HCT116 (cell line): ENCODE results near the gene CAPN9. TPM values are rescaled to one million over a fixed set of nuclear protein-coding genes. Genes with fewer than 3 reads are reported as not detected.

Experiments used
- ATAC-seq: fragments of 200-7000 bp; cut with Tn5 transposase; 2 replicates; pipeline ENCODE4 v1.9.1; 2020; ENCODE audit warnings: mild to moderate bottlenecking, moderate library complexity
- BruUV-seq: library from RNA; stranded (reverse); fragments of 400-500 nt; replicated peaks from 2 replicates; lab custom pipeline; 2021; lab: Mats Ljungman, UMichigan
- CTCF ChIA-PET: fragments of 300-600 bp; sonication (Branson Sonifier 250); formaldehyde crosslinking; loops from one replicate; lab custom pipeline; 2021; ENCODE audit warnings: antibody characterized with exemption; lab: Charles Lee
- POLR2A ChIA-PET: fragments of 300-600, 350-600 bp; sonication (Branson Sonifier 250); formaldehyde crosslinking; loops from one replicate; lab custom pipeline; 2021; ENCODE audit warnings: antibody characterized with exemption; lab: Charles Lee
- RAD21 ChIA-PET, 2 experiments: fragments of 300-600 bp; sonication (Branson Sonifier 250); formaldehyde crosslinking; loops; one replicate each; lab custom pipeline; 2023; ENCODE audit warnings: low total read pairs in 2 of 2; ENCODE audit not compliant: uncharacterized antibody in 2 of 2, unreplicated experiment in 2 of 2, low non-redundant PET in 1 of 2; lab: Charles Lee
- DNase-seq: peaks from one replicate; pipeline ENCODE4 v3.0.0-alpha.2; 2010; ENCODE audit warnings: low read depth, low spot score
- H2AFZ ChIP-seq: fragments of 200-600 bp; shearing (Covaris generic), sonication (generic); 2 replicates; pipeline ENCODE4 v1.6.1; 2017; ENCODE audit warnings: low read depth, mixed run types, mixed read lengths, antibody characterized with exemption, low read length; ENCODE audit not compliant: poor library complexity, severe bottlenecking
- H3K27ac ChIP-seq: 2 replicates; pipeline ENCODE4 v1.5.1; 2012; ENCODE audit warnings: low read depth, low read length
- H3K27me3 ChIP-seq: fragments of 200-600 bp; sonication (generic); 2 replicates; pipeline ENCODE4 v1.6.1; 2016; ENCODE audit warnings: mixed run types, low read length, mixed read lengths; ENCODE audit not compliant: insufficient read depth
- H3K36me3 ChIP-seq, 2 experiments: fragments of 200-500 bp in 1 of 2; fragments of 200-600 bp in 1 of 2; sonication (Bioruptor generic) in 1 of 2; sonication (generic) in 1 of 2; 2 replicates each; pipeline versions ENCODE4 v1.5.1 to v1.6.1; 2014 to 2016; ENCODE audit warnings: low read length in 2 of 2, inconsistent platforms in 1 of 2, mixed read lengths in 1 of 2, mixed run types in 1 of 2; ENCODE audit not compliant: insufficient read depth in 2 of 2, control insufficient read depth in 1 of 2
- H3K4me1 ChIP-seq, 2 experiments: fragments of 200-600 bp in 1 of 2; sonication (generic) in 1 of 2; 2 replicates each; pipeline versions ENCODE4 v1.5.1 to v1.6.1; 2012 to 2017; ENCODE audit warnings: low read length in 2 of 2, inconsistent platforms in 1 of 2, mild to moderate bottlenecking in 1 of 2, mixed read lengths in 1 of 2, mixed run types in 1 of 2, moderate library complexity in 1 of 2; ENCODE audit not compliant: insufficient read depth in 2 of 2, control insufficient read depth in 1 of 2
- H3K4me2 ChIP-seq: fragments of 200-600 bp; sonication (generic); 2 replicates; pipeline ENCODE4 v1.6.1; 2017; ENCODE audit warnings: mixed run types, low read length, mixed read lengths
- H3K4me3 ChIP-seq, 2 experiments: fragments of 200-600 bp in 1 of 2; sonication (generic) in 1 of 2; replicated peaks in 1 of 2; 2 replicates each; pipeline ENCODE4 v1.5.1; 2011 to 2016; ENCODE audit warnings: low read length in 2 of 2, control low read depth in 1 of 2, low read depth in 1 of 2, mild to moderate bottlenecking in 1 of 2, mixed read lengths in 1 of 2, mixed run types in 1 of 2
- H3K79me2 ChIP-seq: fragments of 200-600 bp; sonication (generic); 2 replicates; pipeline ENCODE4 v1.6.1; 2017; ENCODE audit warnings: mild to moderate bottlenecking, mixed run types, low read length, moderate library complexity, mixed read lengths; ENCODE audit not compliant: insufficient read depth
- H3K9ac ChIP-seq: fragments of 200-600 bp; sonication (generic); 2 replicates; pipeline ENCODE4 v1.6.1; 2016; ENCODE audit warnings: low read length, mixed read lengths
- H3K9me2 ChIP-seq: fragments of 200-600 bp; sonication (generic), shearing (Covaris generic); 2 replicates; pipeline ENCODE4 v1.6.1; 2017; ENCODE audit warnings: mixed run types, mild to moderate bottlenecking, moderate library complexity; ENCODE audit not compliant: insufficient read depth
- H3K9me3 ChIP-seq, 2 experiments: fragments of 200-500 bp in 1 of 2; fragments of 200-600 bp in 1 of 2; sonication (Bioruptor generic) in 1 of 2; sonication (generic) in 1 of 2; 2 replicates each; pipeline ENCODE4 v1.6.1; 2014 to 2017; ENCODE audit warnings: low read length in 2 of 2, mixed read lengths in 2 of 2, inconsistent platforms in 1 of 2, low read depth in 1 of 2, mild to moderate bottlenecking in 1 of 2, mixed run types in 1 of 2, moderate library complexity in 1 of 2; ENCODE audit not compliant: control insufficient read depth in 1 of 2, insufficient read depth in 1 of 2
- H4K20me1 ChIP-seq: fragments of 200-600 bp; sonication (generic), shearing (Covaris generic); 2 replicates; pipeline ENCODE4 v1.6.1; 2017; ENCODE audit warnings: mixed run types, mild to moderate bottlenecking, moderate library complexity; ENCODE audit not compliant: insufficient read depth
- CEBPB ChIP-seq: IDR thresholded peaks from 2 replicates; pipeline ENCODE4 v1.6.1; 2012; ENCODE audit warnings: low read depth
- ELF1 ChIP-seq: IDR thresholded peaks from 2 replicates; pipeline ENCODE4 v1.6.1; 2012; ENCODE audit warnings: low read depth, borderline replicate concordance
- EZH2 ChIP-seq: fragments of 200-600 bp; sonication (generic); IDR thresholded peaks from 2 replicates; pipeline ENCODE4 v1.6.1; 2017; ENCODE audit warnings: antibody characterized with exemption, mixed run types
- FOSL1 ChIP-seq: IDR thresholded peaks from 2 replicates; pipeline ENCODE4 v1.6.1; 2012; ENCODE audit warnings: low read depth
- JUND ChIP-seq: IDR thresholded peaks from 2 replicates; pipeline ENCODE4 v1.6.1; 2012
- POLR2A ChIP-seq: IDR thresholded peaks from 2 replicates; pipeline ENCODE4 v1.7.0; 2011; ENCODE audit warnings: borderline replicate concordance; ENCODE audit not compliant: insufficient read depth, insufficient read length; ENCODE audit errors: extremely low read depth
- POLR2AphosphoS5 ChIP-seq: IDR thresholded peaks from 2 replicates; pipeline ENCODE4 v1.6.1; 2011; ENCODE audit warnings: mild to moderate bottlenecking, low read depth, low read length, moderate library complexity
- RAD21 ChIP-seq: IDR thresholded peaks from 2 replicates; pipeline ENCODE4 v1.6.1; 2012; ENCODE audit warnings: low read depth, mild to moderate bottlenecking
- SIN3A ChIP-seq: IDR thresholded peaks from 2 replicates; pipeline ENCODE4 v1.6.1; 2012; ENCODE audit warnings: low read depth
- SP1 ChIP-seq: IDR thresholded peaks from 2 replicates; pipeline ENCODE4 v1.6.1; 2012; ENCODE audit warnings: low read depth
- TCF7L2 ChIP-seq: IDR thresholded peaks from 2 replicates; pipeline ENCODE4 v1.7.0; 2011; ENCODE audit warnings: borderline replicate concordance, inconsistent platforms; ENCODE audit not compliant: insufficient read depth, insufficient read length; ENCODE audit errors: extremely low read depth
- YY1 ChIP-seq: IDR thresholded peaks from 2 replicates; pipeline ENCODE4 v1.6.1; 2011; ENCODE audit warnings: low read length, low read depth, moderate library complexity, mild to moderate bottlenecking; ENCODE audit not compliant: insufficient replicate concordance; ENCODE audit errors: extremely low read depth
- intact Hi-C: fragments of 100-400 bp; cut with micrococcal nuclease; formaldehyde crosslinking; loops from 2 replicates; pipeline ENCODE4 v1.10.0; 2022
- total RNA-seq: library from RNA; stranded (reverse); gene quantifications from one replicate; pipeline ENCODE4 v1.2.1, GENCODE V29; 2021; ENCODE audit not compliant: unreplicated experiment
- TF ChIP-seq, protein P1 (sequence below): IDR thresholded peaks from 2 replicates; pipeline ENCODE4 v1.6.1; 2012
- TF ChIP-seq, protein P2 (sequence below): IDR thresholded peaks from 2 replicates; pipeline ENCODE4 v1.6.1; 2012; ENCODE audit warnings: low read depth
- TF ChIP-seq, protein P3 (sequence below): IDR thresholded peaks from 2 replicates; pipeline ENCODE4 v1.6.1; 2011; ENCODE audit warnings: mild to moderate bottlenecking, low read length, moderate library complexity; ENCODE audit not compliant: insufficient replicate concordance; ENCODE audit errors: extremely low read depth

CAPN9 gene
- total RNA-seq, 1 experiment from 2014 or later = not detected

DNA sequence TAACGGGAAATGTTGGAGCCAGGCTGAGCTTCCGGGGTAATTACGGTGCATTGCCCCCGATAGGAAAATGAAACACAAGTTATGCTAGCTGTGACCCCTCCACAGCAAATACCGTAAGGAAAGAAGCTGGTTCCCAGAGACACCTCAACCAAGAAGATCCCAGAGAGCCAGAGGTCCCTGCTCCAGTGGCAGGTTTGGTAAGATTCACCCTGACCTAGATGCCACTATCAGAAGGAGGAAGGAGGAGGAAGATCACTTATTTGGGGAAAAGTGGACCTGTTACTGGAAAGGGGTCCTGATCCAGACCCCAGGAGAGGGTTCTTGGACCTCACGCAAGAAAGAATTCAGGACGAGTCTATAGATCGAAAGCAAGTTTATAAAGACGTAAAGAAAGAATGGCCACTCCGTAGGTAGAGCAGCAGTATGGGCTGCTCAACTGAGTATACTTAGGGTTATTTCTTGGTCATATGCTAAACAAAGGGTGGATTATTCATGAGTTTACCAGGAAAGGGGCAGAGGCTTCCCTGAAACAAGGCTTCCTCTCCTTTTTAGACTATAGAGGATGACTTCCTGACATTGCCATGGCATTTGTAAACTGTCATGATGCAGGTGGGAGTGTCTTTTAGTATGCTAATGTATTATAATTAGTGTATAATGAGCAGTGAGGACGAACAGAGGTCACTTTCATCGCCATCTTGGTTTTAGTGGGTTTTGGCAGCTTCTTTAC is 7.5 kb upstream of the CAPN9 start:
- Histone ChIP-seq H3K36me3 (no peaks in the 10 kb centered on the region), H4K20me1 (no peaks in the 10 kb centered on the region), H3K9ac (no peak overlapping the region), H3K4me2 (no peak overlapping the region), H3K4me3 (no peak overlapping the region), H3K9me2 (no peaks in the 10 kb centered on the region), H3K79me2 (no peaks in the 10 kb centered on the region), H3K4me1 (peaks cover 0 to 5% of the 10 kb centered on the region in 2 experiments; a peak in 2 of 4 replicates), H2AFZ (no peak overlapping the region), H3K27ac (no peak overlapping the region), H3K27me3 (0 out of 2 replicates have a peak, but pooled peaks cover 4% of the 10 kb centered on the region), H3K9me3 (no peaks in the 10 kb centered on the region)
- intact Hi-C loops = no loop called here
- ChIA-PET CTCF (no interaction called here), POLR2A (no interaction called here), RAD21 (no interaction called here)
- no peak for DNase-seq
- no peak for ATAC-seq
- no TSS peak for BruUV-seq
- TF ChIP-seq FOSL1 (no peak), YY1 (no peak), RAD21 (no peak), EZH2 (no peak), POLR2AphosphoS5 (no peak), SIN3A (no peak), TCF7L2 (no peak), JUND (no peak), ELF1 (no peak), POLR2A (no peak), SP1 (no peak), CEBPB (no peak)
- TF ChIP-seq, protein P1, sequence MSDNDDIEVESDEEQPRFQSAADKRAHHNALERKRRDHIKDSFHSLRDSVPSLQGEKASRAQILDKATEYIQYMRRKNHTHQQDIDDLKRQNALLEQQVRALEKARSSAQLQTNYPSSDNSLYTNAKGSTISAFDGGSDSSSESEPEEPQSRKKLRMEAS = no peak
- TF ChIP-seq, protein P2, sequence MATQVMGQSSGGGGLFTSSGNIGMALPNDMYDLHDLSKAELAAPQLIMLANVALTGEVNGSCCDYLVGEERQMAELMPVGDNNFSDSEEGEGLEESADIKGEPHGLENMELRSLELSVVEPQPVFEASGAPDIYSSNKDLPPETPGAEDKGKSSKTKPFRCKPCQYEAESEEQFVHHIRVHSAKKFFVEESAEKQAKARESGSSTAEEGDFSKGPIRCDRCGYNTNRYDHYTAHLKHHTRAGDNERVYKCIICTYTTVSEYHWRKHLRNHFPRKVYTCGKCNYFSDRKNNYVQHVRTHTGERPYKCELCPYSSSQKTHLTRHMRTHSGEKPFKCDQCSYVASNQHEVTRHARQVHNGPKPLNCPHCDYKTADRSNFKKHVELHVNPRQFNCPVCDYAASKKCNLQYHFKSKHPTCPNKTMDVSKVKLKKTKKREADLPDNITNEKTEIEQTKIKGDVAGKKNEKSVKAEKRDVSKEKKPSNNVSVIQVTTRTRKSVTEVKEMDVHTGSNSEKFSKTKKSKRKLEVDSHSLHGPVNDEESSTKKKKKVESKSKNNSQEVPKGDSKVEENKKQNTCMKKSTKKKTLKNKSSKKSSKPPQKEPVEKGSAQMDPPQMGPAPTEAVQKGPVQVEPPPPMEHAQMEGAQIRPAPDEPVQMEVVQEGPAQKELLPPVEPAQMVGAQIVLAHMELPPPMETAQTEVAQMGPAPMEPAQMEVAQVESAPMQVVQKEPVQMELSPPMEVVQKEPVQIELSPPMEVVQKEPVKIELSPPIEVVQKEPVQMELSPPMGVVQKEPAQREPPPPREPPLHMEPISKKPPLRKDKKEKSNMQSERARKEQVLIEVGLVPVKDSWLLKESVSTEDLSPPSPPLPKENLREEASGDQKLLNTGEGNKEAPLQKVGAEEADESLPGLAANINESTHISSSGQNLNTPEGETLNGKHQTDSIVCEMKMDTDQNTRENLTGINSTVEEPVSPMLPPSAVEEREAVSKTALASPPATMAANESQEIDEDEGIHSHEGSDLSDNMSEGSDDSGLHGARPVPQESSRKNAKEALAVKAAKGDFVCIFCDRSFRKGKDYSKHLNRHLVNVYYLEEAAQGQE = no peak
- TF ChIP-seq, protein P3, sequence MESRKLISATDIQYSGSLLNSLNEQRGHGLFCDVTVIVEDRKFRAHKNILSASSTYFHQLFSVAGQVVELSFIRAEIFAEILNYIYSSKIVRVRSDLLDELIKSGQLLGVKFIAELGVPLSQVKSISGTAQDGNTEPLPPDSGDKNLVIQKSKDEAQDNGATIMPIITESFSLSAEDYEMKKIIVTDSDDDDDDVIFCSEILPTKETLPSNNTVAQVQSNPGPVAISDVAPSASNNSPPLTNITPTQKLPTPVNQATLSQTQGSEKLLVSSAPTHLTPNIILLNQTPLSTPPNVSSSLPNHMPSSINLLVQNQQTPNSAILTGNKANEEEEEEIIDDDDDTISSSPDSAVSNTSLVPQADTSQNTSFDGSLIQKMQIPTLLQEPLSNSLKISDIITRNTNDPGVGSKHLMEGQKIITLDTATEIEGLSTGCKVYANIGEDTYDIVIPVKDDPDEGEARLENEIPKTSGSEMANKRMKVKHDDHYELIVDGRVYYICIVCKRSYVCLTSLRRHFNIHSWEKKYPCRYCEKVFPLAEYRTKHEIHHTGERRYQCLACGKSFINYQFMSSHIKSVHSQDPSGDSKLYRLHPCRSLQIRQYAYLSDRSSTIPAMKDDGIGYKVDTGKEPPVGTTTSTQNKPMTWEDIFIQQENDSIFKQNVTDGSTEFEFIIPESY = no peak
